Measurements from ENCODE around the gene COMMD8. TPM values are rescaled to one million over a fixed set of nuclear protein-coding genes. Genes with fewer than 3 reads are reported as not detected.

Gene COMMD8
- total RNA-seq, 2 experiments from 2014 or later, result 4.4 to 5.4 TPM

- no peak for ATAC-seq (ENCODE audit: poor library complexity)
- peak in 2 of 14 experiments; percentile 19 to 22 for DNase-seq
- H3K27me3 Mint-ChIP-seq, result no peaks in the 10 kb centered on the region
- H3K9me3 Mint-ChIP-seq, result no peaks in the 10 kb centered on the region
- H3K36me3 Mint-ChIP-seq (ENCODE audit: low read depth), result peaks cover 8% of the 10 kb centered on the region
- H3K4me3 Mint-ChIP-seq, result no peak overlapping the region
- no peak overlapping the region for H3K27ac Mint-ChIP-seq
- intact Hi-C loops (cut with DNase I, micrococcal nuclease), result no loop called here
- ChIA-PET POLR2A (no interaction called here), CTCF (no interaction called here)
- Histone ChIP-seq H3K27ac (ENCODE audit: low read depth in 1 of 2, low read length in 2 of 2) (no peak overlapping the region), H3K27me3 (ENCODE audit: control insufficient read depth in 1 of 2, insufficient read depth in 2 of 2, low read length in 2 of 2) (no peaks in the 10 kb centered on the region), H3K4me1 (ENCODE audit: insufficient read depth, low read length) (no peaks in the 10 kb centered on the region), H3K4me3 (ENCODE audit: low read length) (no peak overlapping the region), H3K36me3 (ENCODE audit: insufficient read depth, low read length) (no peaks in the 10 kb centered on the region), H3K9me3 (ENCODE audit: control insufficient read depth in 1 of 2, insufficient read depth in 1 of 2, low read length in 2 of 2) (no peaks in the 10 kb centered on the region)
- H3K4me1 Mint-ChIP-seq (ENCODE audit: low read depth), result peaks cover 10% of the 10 kb centered on the region
- TF ChIP-seq, protein P1, sequence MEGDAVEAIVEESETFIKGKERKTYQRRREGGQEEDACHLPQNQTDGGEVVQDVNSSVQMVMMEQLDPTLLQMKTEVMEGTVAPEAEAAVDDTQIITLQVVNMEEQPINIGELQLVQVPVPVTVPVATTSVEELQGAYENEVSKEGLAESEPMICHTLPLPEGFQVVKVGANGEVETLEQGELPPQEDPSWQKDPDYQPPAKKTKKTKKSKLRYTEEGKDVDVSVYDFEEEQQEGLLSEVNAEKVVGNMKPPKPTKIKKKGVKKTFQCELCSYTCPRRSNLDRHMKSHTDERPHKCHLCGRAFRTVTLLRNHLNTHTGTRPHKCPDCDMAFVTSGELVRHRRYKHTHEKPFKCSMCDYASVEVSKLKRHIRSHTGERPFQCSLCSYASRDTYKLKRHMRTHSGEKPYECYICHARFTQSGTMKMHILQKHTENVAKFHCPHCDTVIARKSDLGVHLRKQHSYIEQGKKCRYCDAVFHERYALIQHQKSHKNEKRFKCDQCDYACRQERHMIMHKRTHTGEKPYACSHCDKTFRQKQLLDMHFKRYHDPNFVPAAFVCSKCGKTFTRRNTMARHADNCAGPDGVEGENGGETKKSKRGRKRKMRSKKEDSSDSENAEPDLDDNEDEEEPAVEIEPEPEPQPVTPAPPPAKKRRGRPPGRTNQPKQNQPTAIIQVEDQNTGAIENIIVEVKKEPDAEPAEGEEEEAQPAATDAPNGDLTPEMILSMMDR (IDR thresholded peaks at IDR 0.05), result no peak
Measured at GRCh38 chr4:47442980-47443379, 20.5 kb downstream of the COMMD8 start.

DNA sequence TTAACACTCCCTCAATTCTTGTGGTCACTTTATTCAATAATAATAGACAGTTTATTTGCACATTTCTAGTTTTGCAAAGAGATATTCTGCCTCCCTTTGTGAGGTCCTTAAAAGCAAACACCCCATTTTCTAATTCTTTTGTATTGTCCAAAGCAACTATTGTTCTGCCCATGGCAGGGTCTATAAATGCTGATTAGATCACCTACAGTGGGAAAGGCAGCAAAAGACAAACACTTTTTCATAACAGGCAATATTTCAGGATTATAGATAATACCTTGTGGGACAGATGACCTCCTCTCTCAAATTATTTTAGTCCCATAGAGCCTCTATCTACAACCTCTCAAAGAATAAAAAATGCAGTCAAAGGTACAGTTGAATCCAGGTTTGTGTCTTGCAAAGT, 28.6 kb downstream of the COMMD8 start:
- no peaks in the 10 kb centered on the region for H3K4me1 ChIP-seq (ENCODE audit: insufficient read depth, low read length)
- intact Hi-C loops (cut with DNase I, micrococcal nuclease), result no loop called here
- no peaks in the 10 kb centered on the region for H3K27me3 ChIP-seq (ENCODE audit: control insufficient read depth in 1 of 2, insufficient read depth in 2 of 2, low read length in 2 of 2)
- Mint-ChIP-seq H3K27ac (no peak overlapping the region), H3K27me3 (no peaks in the 10 kb centered on the region), H3K4me3 (no peak overlapping the region), H3K36me3 (ENCODE audit: low read depth) (no peaks in the 10 kb centered on the region), H3K4me1 (ENCODE audit: low read depth) (no peaks in the 10 kb centered on the region), H3K9me3 (peaks cover 2% of the 10 kb centered on the region)
- ChIA-PET CTCF (no interaction called here), POLR2A (no interaction called here)
- H3K4me3 ChIP-seq (ENCODE audit: low read length), result no peak overlapping the region
- ATAC-seq (ENCODE audit: poor library complexity), result no peak
- H3K9me3 ChIP-seq (ENCODE audit: control insufficient read depth in 1 of 2, insufficient read depth in 1 of 2, low read length in 2 of 2), result no peaks in the 10 kb centered on the region
- H3K36me3 ChIP-seq (ENCODE audit: insufficient read depth, low read length), result no peaks in the 10 kb centered on the region
- TF ChIP-seq, protein P1 (IDR thresholded peaks at IDR 0.05), result no peak
- no peak for DNase-seq
- H3K27ac ChIP-seq (ENCODE audit: low read depth in 1 of 2, low read length in 2 of 2), result no peak overlapping the region

DNA sequence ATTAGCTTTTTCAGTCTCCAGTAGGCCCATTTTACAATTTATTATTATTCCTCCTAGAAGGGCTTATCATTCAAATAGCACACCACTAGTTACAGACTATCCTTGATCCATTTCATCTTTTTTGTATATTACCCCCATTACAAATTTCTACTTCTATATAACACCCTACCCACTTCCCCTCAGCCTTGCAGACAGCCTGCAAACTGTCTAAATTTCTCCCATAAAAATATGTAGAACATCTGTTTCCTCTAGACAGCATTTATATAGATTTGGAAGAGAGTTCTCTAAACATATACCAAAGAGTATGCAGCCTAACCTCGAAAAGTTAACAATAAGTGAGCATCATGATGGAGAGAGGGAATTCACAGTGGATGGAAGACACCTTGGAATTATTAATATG, 30.8 kb downstream of the COMMD8 start:
- Mint-ChIP-seq H3K27me3 (no peaks in the 10 kb centered on the region), H3K4me3 (no peak overlapping the region), H3K9me3 (peaks cover 2% of the 10 kb centered on the region), H3K4me1 (ENCODE audit: low read depth) (no peaks in the 10 kb centered on the region), H3K27ac (no peak overlapping the region), H3K36me3 (ENCODE audit: low read depth) (no peaks in the 10 kb centered on the region)
- H3K36me3 ChIP-seq (ENCODE audit: insufficient read depth, low read length), result no peaks in the 10 kb centered on the region
- no peaks in the 10 kb centered on the region for H3K4me1 ChIP-seq (ENCODE audit: insufficient read depth, low read length)
- DNase-seq, result no peak
- no peak for ATAC-seq (ENCODE audit: poor library complexity)
- CTCF ChIA-PET, result no interaction called here
- H3K4me3 ChIP-seq (ENCODE audit: low read length), result no peak overlapping the region
- POLR2A ChIA-PET, result no interaction called here
- intact Hi-C loops (cut with DNase I, micrococcal nuclease), result no loop called here
- no peaks in the 10 kb centered on the region for H3K9me3 ChIP-seq (ENCODE audit: control insufficient read depth in 1 of 2, insufficient read depth in 1 of 2, low read length in 2 of 2)
- no peaks in the 10 kb centered on the region for H3K27me3 ChIP-seq (ENCODE audit: control insufficient read depth in 1 of 2, insufficient read depth in 2 of 2, low read length in 2 of 2)
- H3K27ac ChIP-seq (ENCODE audit: low read depth in 1 of 2, low read length in 2 of 2), result no peak overlapping the region
- TF ChIP-seq, protein P1 (IDR thresholded peaks at IDR 0.05), result no peak
